ENCODE data around the gene SVBP. TPM values are rescaled to one million over a fixed set of nuclear protein-coding genes. Genes with fewer than 3 reads are reported as not detected.

The SVBP gene
- total and polyA plus RNA-seq, 2 of the 8 experiments (the other 6 are each of a cell fraction or from before 2014, with no cell fraction given) = 29.7 to 30.2 TPM

DNA sequence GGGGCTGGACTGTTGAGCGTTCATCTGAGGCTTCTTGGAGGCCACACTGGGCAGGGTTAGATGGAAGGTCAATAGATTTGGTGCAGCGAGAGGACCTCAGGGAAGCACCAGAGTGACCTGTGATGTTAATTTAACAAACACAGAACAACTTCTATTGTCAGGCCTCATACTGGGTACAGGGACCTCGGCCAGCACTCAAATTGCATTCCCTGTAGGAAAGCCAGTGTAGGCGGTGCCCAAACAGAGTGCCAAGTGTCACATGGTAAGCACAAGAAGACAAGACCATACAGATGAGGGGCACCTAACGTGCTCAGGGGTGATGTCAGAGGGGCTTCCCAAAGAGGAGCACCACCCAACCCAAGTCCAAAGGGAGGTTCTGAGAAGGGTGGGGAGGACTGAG is 31.1 kb downstream of the SVBP start:
- H2AFZ ChIP-seq (ENCODE audit: low read length) = no peak overlapping the region
- H3K79me2 ChIP-seq (ENCODE audit: control insufficient read depth in 1 of 2, insufficient read depth in 2 of 2, low read length in 2 of 2) = no peaks in the 10 kb centered on the region
- H3K23ac ChIP-seq (ENCODE audit: insufficient read length) = no peak overlapping the region
- no peak overlapping the region for H2BK5ac ChIP-seq (ENCODE audit: low read depth, low read length)
- no peak overlapping the region for H2BK15ac ChIP-seq (ENCODE audit: low read length)
- no peak overlapping the region for H2BK12ac ChIP-seq (ENCODE audit: low read depth, low read length)
- DNase-seq (ENCODE audit: low read depth in 1 of 2, low spot score in 2 of 2) (no peak), FAIRE-seq (no peak)
- H2BK120ac ChIP-seq (replicated peaks; ENCODE audit: low read depth, low read length) = no peak overlapping the region
- no peak overlapping the region for H3K56ac ChIP-seq (replicated peaks; ENCODE audit: insufficient read length, low read depth, low read length)
- no peak overlapping the region for H3K9ac ChIP-seq (replicated peaks in 1 of 4; ENCODE audit: extremely low read depth in 1 of 4, low read depth in 3 of 4, low read length in 3 of 4)
- H4K91ac ChIP-seq (replicated peaks; ENCODE audit: insufficient read length, low read length) = no peak overlapping the region
- no peak overlapping the region for H3K14ac ChIP-seq (ENCODE audit: insufficient read length)
- no peak overlapping the region for H3K4ac ChIP-seq (replicated peaks; ENCODE audit: insufficient read length, low read depth, low read length)
- H3K27me3 ChIP-seq (replicated peaks in 1 of 4; ENCODE audit: control insufficient read depth in 3 of 4, extremely low read depth in 1 of 4, insufficient read depth in 3 of 4, low read length in 3 of 4) = no peaks in the 10 kb centered on the region
- H3K27ac ChIP-seq (ENCODE audit: low read depth, low read length) = no peak overlapping the region
- H4K5ac ChIP-seq (ENCODE audit: insufficient read length, low read depth, low read length) = no peak overlapping the region
- H3K4me2 ChIP-seq (ENCODE audit: insufficient read depth in 1 of 2, low read depth in 2 of 2, low read length in 2 of 2) = no peak overlapping the region
- H3K36me3 ChIP-seq (ENCODE audit: control insufficient read depth in 2 of 4, insufficient read depth in 4 of 4, low read length in 3 of 4) = peaks cover 0 to 3% (median 1%) of the 10 kb centered on the region in 4 experiments; a peak in 1 of 8 replicates
- H4K8ac ChIP-seq (ENCODE audit: extremely low read depth, insufficient read depth, low read length) = no peak overlapping the region
- H3K9me3 ChIP-seq (ENCODE audit: insufficient read depth in 2 of 2, low read depth in 1 of 2, low read length in 1 of 2) = no peaks in the 10 kb centered on the region
- no peaks in the 10 kb centered on the region for H3K79me1 ChIP-seq (ENCODE audit: low read depth, low read length)
- H3K23me2 ChIP-seq (ENCODE audit: low read depth, low read length) = no peaks in the 10 kb centered on the region
- POLR2A ChIA-PET (ENCODE audit: partially characterized antibody) = interaction anchor here (1.2 kb wide), 1 partner anchor 14 kb away, joined by 3 read pairs; no protein-coding TSS in a partner anchor
- H3K18ac ChIP-seq (ENCODE audit: extremely low read depth, low read length) = no peak overlapping the region
- 89% methylated on average over 5 of the region's 5 CpGs; no CpG with 5 or more reads in 1 of the 2 experiments for WGBS, 2 experiments (ENCODE audit: extremely low coverage in 1 of 2, insufficient coverage in 1 of 2, insufficient read length in 1 of 2, insufficient replicate concordance in 2 of 2, low coverage in 1 of 2, low lambda C conversion rate in 2 of 2, missing lambda C conversion rate in 1 of 2)
- CTCF ChIA-PET (ENCODE audit: partially characterized antibody) = interaction anchor here (0.6 to 1.3 kb wide), 2 partner anchors 13 to 137 kb away, joined by 3 read pairs; no protein-coding TSS in a partner anchor
- no peak overlapping the region for H2BK20ac ChIP-seq (ENCODE audit: low read length)
- H4K20me1 ChIP-seq (replicated peaks in 1 of 2; ENCODE audit: control insufficient read depth in 1 of 2, insufficient read depth in 2 of 2, low read length in 2 of 2) = peaks cover 0 to 2% of the 10 kb centered on the region in 2 experiments
- no peak overlapping the region for H2AK5ac ChIP-seq (ENCODE audit: low read depth, low read length)
- H3K4me1 ChIP-seq (replicated peaks in 1 of 4; ENCODE audit: control insufficient read depth in 3 of 4, insufficient read depth in 4 of 4, low read length in 3 of 4) = peaks cover 0 to 8% (median under 1%) of the 10 kb centered on the region in 4 experiments; a peak in 2 of 7 replicates
- no peak overlapping the region for H3K4me3 ChIP-seq (ENCODE audit: extremely low read depth in 1 of 4, insufficient read depth in 2 of 4, low read depth in 3 of 4, low read length in 4 of 4)
- no peak for TF ChIP-seq TBP (IDR thresholded peaks at IDR 0.05; ENCODE audit: low read depth, low read length)
- TF ChIP-seq RNF2 (IDR thresholded peaks at IDR 0.05; ENCODE audit: borderline replicate concordance, low read depth, low read length, missing control alignments, poor library complexity, severe bottlenecking) = no peak
- no peak for TF ChIP-seq RBBP5 (IDR thresholded peaks at IDR 0.05; ENCODE audit: borderline replicate concordance, low read depth, low read length)
- TF ChIP-seq NANOG (IDR thresholded peaks at IDR 0.05; ENCODE audit: insufficient read depth, low read depth, low read length, poor library complexity, severe bottlenecking) = no peak
- TF ChIP-seq, protein P1, sequence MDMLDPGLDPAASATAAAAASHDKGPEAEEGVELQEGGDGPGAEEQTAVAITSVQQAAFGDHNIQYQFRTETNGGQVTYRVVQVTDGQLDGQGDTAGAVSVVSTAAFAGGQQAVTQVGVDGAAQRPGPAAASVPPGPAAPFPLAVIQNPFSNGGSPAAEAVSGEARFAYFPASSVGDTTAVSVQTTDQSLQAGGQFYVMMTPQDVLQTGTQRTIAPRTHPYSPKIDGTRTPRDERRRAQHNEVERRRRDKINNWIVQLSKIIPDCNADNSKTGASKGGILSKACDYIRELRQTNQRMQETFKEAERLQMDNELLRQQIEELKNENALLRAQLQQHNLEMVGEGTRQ (IDR thresholded peaks at IDR 0.05; ENCODE audit: low read length) = no peak
- no peak for TF ChIP-seq JUN (IDR thresholded peaks at IDR 0.05; ENCODE audit: low read depth, low read length)
- no peak for TF ChIP-seq ASH2L (IDR thresholded peaks at IDR 0.05; ENCODE audit: low read length)
- TF ChIP-seq RXRA (IDR thresholded peaks at IDR 0.05; ENCODE audit: insufficient read depth, low read depth, low read length) = no peak
- TF ChIP-seq KDM4A (IDR thresholded peaks at IDR 0.05; ENCODE audit: low read depth, low read length, severe bottlenecking) = no peak
- no peak for TF ChIP-seq JUND (IDR thresholded peaks at IDR 0.05; ENCODE audit: low read length)
- no peak for TF ChIP-seq SP2 (IDR thresholded peaks at IDR 0.05; ENCODE audit: low read length)
- no peak for TF ChIP-seq KDM5A (IDR thresholded peaks at IDR 0.05; ENCODE audit: low read length)

Measured in H1 (cell line).